HFF-Myc (cell line): ENCODE measurements around the gene CDC16.

Source experiments
- DNase-seq: peaks from one replicate; pipeline ENCODE4 v3.0.0-alpha.2; 2011; ENCODE audit warnings: low read depth; ENCODE audit errors: extremely low read depth
- H3K4me3 ChIP-seq: replicated peaks from 2 replicates; pipeline ENCODE4 v1.5.1; 2011; ENCODE audit warnings: low read depth, mild to moderate bottlenecking, control low read depth, low read length
- CTCF ChIP-seq: IDR thresholded peaks from 2 replicates; pipeline ENCODE4 v1.5.1; 2012; ENCODE audit warnings: mild to moderate bottlenecking, low read depth, low read length, control low read depth; ENCODE audit errors: missing control alignments

CDC16 gene

GRCh38 chr13:114296448-114296847, 61.8 kb downstream of the CDC16 start:
- H3K4me3 ChIP-seq = no peak overlapping the region
- TF ChIP-seq CTCF = no peak
- no peak for DNase-seq

- DNase-seq = no peak
- H3K4me3 ChIP-seq = no peak overlapping the region
- no peak for TF ChIP-seq CTCF
Observed at GRCh38 chr13:114296902-114297301, 62.2 kb downstream of the CDC16 start.

- DNase-seq = no peak
- no peak for TF ChIP-seq CTCF
- H3K4me3 ChIP-seq = no peak overlapping the region
Observed at GRCh38 chr13:114298866-114299265, 64.2 kb downstream of the CDC16 start.

- TF ChIP-seq CTCF = no peak
- no peak for DNase-seq
- no peak overlapping the region for H3K4me3 ChIP-seq
Observed at GRCh38 chr13:114299604-114300305, 65.1 kb downstream of the CDC16 start.

GRCh38 chr13:114303700-114304327, 69.1 kb downstream of the CDC16 start:
- no peak overlapping the region for H3K4me3 ChIP-seq
- DNase-seq = no peak
- no peak for TF ChIP-seq CTCF

GRCh38 chr13:114304346-114305034, 69.8 kb downstream of the CDC16 start:
- no peak for TF ChIP-seq CTCF

More at GRCh38 chr13:114304346-114305034, 69.8 kb downstream of the CDC16 start:
- no peak overlapping the region for H3K4me3 ChIP-seq
- no peak for DNase-seq
